GM18498 (cell line): ENCODE data around the gene QKI.
"Not testable (repeated sequence)": the region's sequence is repeated elsewhere in the genome, so short reads cannot be mapped to it uniquely, and the experiment has no call there.

ENCODE experiments used
- ATAC-seq: cut with Tn5 transposase; IDR thresholded peaks from one replicate; pipeline ENCODE4 v1.9.1; 2021; ENCODE audit warnings: mild to moderate bottlenecking, moderate library complexity; ENCODE audit not compliant: unreplicated experiment

The QKI gene

GRCh38 chr6:163414117-163414945, at the start of gene QKI:
Gene QKI, plus strand, starts transcription at chr6:163414718. Its CDS starts 476 bp downstream, at chr6:163415194.
- ATAC-seq: peak; percentile 49

GRCh38 chr6:163366288-163366687, 48.2 kb upstream of the QKI start:
- no peak for ATAC-seq

GRCh38 chr6:163367497-163368183, 46.9 kb upstream of the QKI start:
- no peak for ATAC-seq

DNA sequence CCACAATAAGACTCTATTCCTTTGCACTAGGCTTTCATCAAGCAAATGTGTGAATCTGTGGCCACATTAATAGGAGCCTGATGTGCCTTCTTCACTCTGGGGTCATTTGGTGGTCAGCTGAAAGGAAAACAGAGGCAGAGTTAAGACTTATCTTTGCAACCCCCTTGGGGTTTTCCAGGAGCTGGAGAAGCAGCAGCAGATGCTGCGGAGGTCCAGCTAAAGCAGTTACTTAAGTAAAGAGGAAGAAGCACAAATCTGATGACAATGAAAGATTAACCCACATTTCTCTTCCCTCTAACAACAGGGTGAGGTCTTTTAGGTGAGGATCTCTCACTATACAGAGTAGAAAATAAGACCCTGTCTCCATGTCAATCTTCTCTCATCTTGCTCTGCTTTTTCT, 45.4 kb upstream of the QKI start:
- ATAC-seq: no peak

GRCh38 chr6:163369628-163370365, 44.7 kb upstream of the QKI start:
- ATAC-seq: no peak

GRCh38 chr6:163370464-163371117, 43.9 kb upstream of the QKI start:
- no peak for ATAC-seq

- ATAC-seq: no peak
Measured at GRCh38 chr6:163371129-163371528, 43.4 kb upstream of the QKI start.

GRCh38 chr6:163373240-163373639, 41.3 kb upstream of the QKI start:
- ATAC-seq: no peak

DNA sequence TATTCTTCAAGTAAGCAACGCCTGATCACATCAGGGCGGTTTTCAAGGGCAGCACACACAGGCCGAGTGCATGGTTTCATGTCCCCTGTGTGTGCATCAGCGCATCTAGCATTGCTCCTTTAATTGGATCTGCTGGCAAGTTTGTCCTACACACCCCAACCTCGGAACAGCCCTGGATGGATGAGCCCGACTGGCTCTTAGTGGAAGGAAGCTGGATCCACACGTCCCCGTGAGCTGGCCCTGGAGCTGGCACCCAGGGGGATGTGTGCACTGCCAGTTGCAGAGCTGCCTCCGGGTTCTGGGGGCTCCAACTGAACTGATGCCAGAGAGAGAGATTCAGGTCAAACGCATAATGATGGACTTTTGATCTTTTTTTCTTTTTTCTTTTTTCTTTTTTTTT, 39.2 kb upstream of the QKI start:
- ATAC-seq: no peak

DNA sequence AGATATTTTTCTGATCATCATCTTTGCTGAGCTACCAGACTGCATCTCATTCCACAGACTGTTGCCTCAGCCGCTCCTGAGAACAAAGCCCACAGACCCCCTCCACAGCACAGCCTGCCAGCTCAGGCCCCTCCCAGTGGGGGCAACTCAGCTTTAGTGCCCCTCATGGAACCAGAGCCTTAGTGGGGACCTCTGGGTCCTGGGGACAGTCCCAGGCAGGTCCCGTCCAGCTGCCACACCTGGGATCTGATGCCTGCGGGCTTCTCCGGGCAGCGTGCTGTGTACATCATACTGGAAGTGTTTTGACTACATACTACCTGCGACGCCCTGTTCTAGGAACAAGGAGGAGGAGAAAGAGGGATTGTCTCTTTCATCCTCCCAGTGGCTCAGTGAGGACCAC, 38.3 kb upstream of the QKI start:
- ATAC-seq: no peak

DNA sequence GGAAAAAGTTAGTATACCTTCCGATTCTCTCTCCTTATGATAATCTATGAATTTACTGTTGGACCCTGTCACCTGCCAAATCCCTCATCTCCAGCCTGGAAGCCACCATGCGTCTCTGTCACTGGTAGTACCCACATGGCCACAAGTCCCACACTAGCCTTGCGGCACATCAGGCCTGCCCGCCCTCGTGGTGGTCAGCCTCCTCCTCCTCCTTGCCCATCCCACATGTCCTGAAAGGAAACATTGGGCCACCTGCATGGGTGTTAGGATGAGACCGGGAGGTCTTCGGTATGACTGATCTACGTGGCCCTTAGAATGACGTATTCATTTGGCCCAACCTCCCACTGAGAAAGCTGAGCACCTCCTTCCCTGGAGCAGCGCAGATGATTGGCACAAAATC, 37.0 kb upstream of the QKI start:
- ATAC-seq: no peak

GRCh38 chr6:163380216-163380615, 34.3 kb upstream of the QKI start:
- no peak for ATAC-seq

GRCh38 chr6:163381118-163381756, 33.3 kb upstream of the QKI start:
- no peak for ATAC-seq

DNA sequence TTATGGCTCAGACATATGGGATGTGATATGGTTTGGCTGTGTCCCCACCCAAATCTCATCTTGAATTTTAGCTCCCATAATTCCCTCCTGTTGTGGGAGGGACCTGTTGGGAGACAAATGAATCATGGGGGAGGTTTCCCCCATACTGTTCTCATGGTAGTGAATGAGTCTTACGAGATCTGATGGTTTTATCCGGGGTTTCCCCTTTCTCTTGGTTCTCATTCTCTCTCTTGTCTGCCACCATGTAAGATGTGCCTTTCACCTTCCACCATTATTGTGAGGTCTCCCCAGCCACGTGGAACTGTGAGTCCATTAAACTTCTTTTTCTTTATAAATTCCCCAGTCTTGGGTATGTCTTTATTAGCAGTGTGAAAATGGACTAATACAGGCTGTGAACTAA, 31.1 kb upstream of the QKI start:
- not testable (repeated sequence) for ATAC-seq

DNA sequence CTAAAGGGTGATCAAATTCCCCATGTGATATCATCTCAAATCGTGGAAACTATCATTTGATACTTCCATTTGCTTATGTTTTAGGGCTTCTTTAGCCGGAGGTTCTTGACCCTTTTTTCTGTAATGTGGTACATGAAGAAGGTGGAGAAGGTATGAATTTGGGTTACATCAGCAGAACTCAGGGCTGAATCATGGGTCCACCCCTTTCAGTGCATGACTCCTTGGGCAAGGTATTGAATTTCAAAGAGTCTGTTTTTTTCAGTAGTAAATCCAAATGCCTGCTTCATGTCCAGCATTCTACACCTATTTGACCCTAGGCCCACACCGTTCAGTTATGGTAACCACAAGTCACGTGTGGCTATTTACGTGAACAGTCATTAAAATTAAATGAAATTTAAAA, 30.6 kb upstream of the QKI start:
- ATAC-seq: no peak

- ATAC-seq: no peak
Measured at GRCh38 chr6:163384510-163384909, 30.0 kb upstream of the QKI start.

- ATAC-seq: not testable (repeated sequence)
Measured at GRCh38 chr6:163385503-163385902, 29.0 kb upstream of the QKI start.

DNA sequence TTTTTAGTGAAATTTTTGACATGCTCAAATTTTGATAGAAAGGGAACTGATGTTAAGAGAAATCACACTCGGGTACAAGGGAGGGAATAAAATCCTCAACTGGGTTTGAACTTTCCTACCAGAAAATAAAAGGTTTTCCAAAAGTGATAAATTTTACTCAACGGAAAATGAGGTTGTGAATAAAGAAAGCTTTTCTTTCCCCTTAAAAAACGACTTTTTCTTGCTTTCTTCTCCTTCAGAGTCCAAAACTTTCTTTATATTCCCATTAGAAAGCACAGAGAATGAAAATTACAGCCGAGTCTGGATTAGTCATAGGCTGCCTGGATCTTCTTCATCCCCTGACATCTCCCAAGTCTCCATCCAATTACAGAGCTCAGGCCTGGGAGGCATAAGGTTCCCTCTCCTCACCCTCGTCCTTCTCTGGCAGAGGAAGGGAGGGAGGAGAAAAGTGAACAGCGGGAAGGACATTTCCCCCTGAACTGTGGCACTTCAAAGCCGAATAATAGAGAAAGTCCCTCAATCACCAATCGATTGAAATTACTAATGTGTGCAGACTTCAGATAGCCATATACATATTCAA, 28.1 kb upstream of the QKI start:
- no peak for ATAC-seq

DNA sequence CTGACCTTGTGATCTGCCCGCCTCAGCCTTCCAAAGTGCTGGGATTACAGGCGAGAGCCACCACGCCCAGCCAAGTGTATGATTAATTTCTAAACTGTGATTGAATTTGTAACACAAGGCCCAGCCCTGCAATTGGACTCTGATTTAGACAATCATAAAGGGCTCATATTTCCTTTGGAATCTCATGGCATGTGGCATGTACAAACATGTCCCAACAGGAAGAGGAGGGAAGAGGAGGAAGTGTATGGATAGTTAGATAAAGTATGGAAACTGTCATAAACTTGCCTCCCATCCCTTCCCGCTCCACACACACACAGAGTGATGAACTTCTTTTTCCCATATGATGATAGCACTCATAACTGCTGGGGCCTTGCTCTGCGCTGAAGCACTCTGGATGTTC, 27.2 kb upstream of the QKI start:
- ATAC-seq: no peak

GRCh38 chr6:163389354-163389753, 25.2 kb upstream of the QKI start:
- ATAC-seq: no peak
